ENCODE results near the gene CD44. TPM values are rescaled to one million over a fixed set of nuclear protein-coding genes. Genes with fewer than 3 reads are reported as not detected.
A peak's percentile ranks its signal among the peaks of the same experiment; 100 is the strongest.

CD44 gene
- polyA plus RNA-seq, 3 donors from 2014 or later: 213 to 247 (median 216) TPM

GRCh38 chr11:35116762-35117640 is 22.0 kb upstream of the CD44 start:
- no peak overlapping the region for H3K27ac Mint-ChIP-seq
- no peak overlapping the region for H3K4me3 Mint-ChIP-seq
- no peak for DNase-seq
- no peaks in the 10 kb centered on the region for H3K36me3 Mint-ChIP-seq
- H3K27me3 Mint-ChIP-seq (ENCODE audit: low read depth in 3 of 3): peaks cover 2 to 11% (median 2%) of the 10 kb centered on the region in 3 donors
- peaks cover 4 to 10% of the 10 kb centered on the region in 2 donors for H3K4me1 Mint-ChIP-seq
- H3K9me3 Mint-ChIP-seq: peaks cover 0 to 2% (median 0%) of the 10 kb centered on the region in 6 donors

DNA sequence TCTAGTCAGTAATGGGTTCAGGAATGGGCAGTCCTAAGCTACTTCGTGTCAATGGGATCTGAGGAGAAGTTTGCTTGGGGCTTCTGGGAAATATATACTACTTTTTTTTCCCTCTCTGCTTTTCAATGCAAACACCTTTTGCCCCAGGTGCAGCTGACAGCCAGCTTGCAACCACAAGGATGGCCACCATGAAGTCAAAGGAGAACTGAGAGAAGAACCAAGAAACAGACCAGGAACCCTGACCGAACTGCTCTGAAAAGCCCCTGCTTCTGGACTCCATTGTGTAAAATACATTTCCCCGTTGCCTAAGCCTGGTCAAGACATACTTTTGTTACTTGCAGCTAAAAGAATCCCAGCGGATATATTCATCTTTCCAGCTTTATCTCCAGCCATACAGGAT is 20.1 kb upstream of the CD44 start:
- DNase-seq: no peak
- H3K36me3 Mint-ChIP-seq: no peaks in the 10 kb centered on the region
- H3K9me3 Mint-ChIP-seq: peaks cover 0 to 2% (median 0%) of the 10 kb centered on the region in 6 donors
- peaks cover 18 to 25% of the 10 kb centered on the region in 2 donors for H3K4me1 Mint-ChIP-seq
- no peak overlapping the region for H3K4me3 Mint-ChIP-seq
- H3K27me3 Mint-ChIP-seq (ENCODE audit: low read depth in 3 of 3): peaks cover 2 to 11% (median 2%) of the 10 kb centered on the region in 3 donors
- no peak overlapping the region for H3K27ac Mint-ChIP-seq

DNA sequence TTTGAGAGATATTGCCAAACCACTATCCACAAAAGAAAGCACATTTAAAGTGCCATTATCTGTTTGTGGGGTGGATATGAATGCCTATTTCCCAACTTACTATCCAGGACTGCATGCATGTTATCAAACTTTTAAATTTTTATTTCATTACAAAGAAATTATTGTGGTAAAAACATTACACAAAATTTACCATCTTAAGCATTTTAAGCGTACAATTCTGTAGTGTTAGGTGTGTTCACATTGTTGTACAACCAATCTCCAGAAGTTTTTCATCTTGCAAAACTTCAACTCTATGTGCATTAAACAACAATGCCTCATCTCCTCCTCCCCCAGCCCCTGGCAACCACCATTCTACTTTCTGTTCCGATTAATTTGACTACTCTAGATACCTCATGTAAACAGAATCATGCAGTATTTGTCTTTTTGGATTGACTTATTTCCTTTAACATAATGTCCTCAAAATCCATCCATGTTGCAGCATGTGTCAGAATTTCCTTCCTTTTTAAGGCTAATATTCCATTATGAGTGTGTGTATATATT is 17.6 kb upstream of the CD44 start:
- no peak overlapping the region for H3K4me3 Mint-ChIP-seq
- peaks cover 0 to under 1% (median 0%) of the 10 kb centered on the region in 3 donors for H3K36me3 Mint-ChIP-seq
- H3K27me3 Mint-ChIP-seq (ENCODE audit: low read depth in 3 of 3): peaks cover 2 to 13% (median 5%) of the 10 kb centered on the region in 3 donors
- peaks cover 18 to 25% of the 10 kb centered on the region in 2 donors for H3K4me1 Mint-ChIP-seq
- DNase-seq: no peak
- peak overlapping the region in 1 of 6 donors; percentile 22 for H3K27ac Mint-ChIP-seq
- peaks cover 0 to 2% (median 0%) of the 10 kb centered on the region in 6 donors for H3K9me3 Mint-ChIP-seq

- Mint-ChIP-seq H3K27ac (peak overlapping the region in 5 of 6 donors; percentile 23 to 89 (median 56)), H3K4me1 (peaks cover 18 to 25% of the 10 kb centered on the region in 2 donors), H3K27me3 (ENCODE audit: low read depth in 3 of 3) (peaks cover 2 to 15% (median 5%) of the 10 kb centered on the region in 3 donors), H3K4me3 (peak overlapping the region; percentile 3 to 60 (median 42)), H3K36me3 (peaks cover 0 to 6% (median 0%) of the 10 kb centered on the region in 3 donors), H3K9me3 (peaks cover 0 to 2% (median 0%) of the 10 kb centered on the region in 6 donors)
- peak in 2 of 3 donors; percentile 37 to 55 for DNase-seq
These were observed 16.7 kb upstream of the CD44 start for GRCh38 chr11:35122308-35122707.

DNA sequence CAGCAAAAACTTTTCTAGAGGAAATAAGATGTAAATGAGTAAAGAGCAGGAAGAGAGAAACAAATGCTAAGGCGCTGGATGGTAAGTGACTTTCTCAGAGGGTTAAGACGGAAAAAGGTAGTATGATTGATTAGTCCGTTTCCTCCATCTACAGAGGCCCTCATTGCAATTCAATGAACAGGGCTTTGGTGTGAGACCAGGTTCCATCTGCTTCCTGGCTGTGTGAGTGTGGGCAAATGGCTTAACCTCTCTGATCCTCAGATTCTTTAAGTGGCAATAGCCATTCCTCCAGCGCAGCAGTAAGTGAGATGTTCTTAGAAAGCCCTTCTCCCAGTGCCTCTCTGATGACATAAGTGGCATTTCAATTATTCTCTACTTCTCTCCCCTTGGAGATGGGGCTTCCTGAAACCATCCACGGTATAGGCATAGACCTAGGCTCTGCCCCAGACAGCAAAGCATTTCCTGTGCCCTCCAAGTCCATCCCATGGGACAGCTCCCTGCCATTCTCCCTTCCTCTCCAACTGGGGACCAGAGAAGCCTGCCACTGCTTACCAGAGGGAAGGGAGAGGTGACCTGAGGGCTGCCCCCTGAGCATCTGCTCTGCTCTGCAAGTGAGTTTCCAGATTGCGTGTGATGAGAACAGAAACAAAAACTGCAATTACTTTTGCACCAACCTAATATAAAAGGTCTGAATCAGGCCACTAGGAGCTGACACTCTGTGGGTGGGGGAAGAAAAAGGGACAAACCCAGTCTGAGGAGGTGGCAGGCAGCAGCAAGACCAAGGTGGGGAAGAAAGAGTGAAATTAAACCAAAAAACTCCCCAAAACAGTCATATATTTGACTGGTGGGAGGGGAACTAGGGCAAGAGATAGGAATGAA is 12.7 kb upstream of the CD44 start:
- DNase-seq: no peak
- Mint-ChIP-seq H3K4me1 (peaks cover 18 to 26% of the 10 kb centered on the region in 2 donors), H3K9me3 (no peaks in the 10 kb centered on the region), H3K4me3 (no peak overlapping the region), H3K27me3 (ENCODE audit: low read depth in 3 of 3) (peaks cover 0 to 8% (median 3%) of the 10 kb centered on the region in 3 donors), H3K27ac (peak overlapping the region in 2 of 6 donors; percentile 51 to 69), H3K36me3 (peaks cover 0 to 6% (median 0%) of the 10 kb centered on the region in 3 donors)

DNA sequence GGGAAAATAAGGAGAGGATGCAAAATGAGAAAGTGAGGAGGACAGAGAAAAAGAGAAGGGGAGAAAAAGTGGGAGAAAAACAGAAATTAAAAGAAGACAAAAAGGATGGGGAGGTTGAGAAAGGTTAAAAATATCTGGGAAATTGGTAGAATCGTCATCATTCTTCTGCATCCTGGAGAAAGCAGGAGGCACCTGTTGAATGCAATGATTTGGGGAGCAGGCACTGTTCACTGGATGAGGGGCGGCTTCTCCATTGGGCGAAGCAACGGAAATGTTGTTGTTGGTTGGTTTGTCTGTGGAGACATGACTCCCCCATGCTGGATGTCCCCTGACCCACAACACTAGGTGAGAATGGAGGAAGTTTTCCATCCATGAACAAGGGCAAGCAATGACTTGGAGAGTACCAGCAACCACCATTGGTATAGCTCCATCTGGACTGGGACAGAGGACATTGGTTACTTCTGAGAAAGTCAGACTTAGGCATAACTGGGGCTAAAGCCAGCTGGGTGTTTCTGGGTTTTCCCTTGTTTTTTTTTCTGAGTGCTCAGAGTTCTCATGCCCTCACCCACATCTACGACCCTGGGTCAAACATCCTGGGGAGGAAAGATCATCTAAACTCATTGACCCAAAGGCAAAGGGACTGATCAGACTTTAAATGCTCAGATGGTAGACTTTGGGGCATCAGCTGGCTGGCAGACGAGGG is 11.9 kb upstream of the CD44 start:
- Mint-ChIP-seq H3K27me3 (ENCODE audit: low read depth in 3 of 3) (peaks cover 0 to 8% (median 3%) of the 10 kb centered on the region in 3 donors), H3K9me3 (no peaks in the 10 kb centered on the region), H3K36me3 (peaks cover 0 to 6% (median 0%) of the 10 kb centered on the region in 3 donors), H3K4me1 (peaks cover 19 to 26% of the 10 kb centered on the region in 2 donors), H3K27ac (peak overlapping the region in 1 of 6 donors; percentile 51), H3K4me3 (no peak overlapping the region)
- DNase-seq: no peak

DNA sequence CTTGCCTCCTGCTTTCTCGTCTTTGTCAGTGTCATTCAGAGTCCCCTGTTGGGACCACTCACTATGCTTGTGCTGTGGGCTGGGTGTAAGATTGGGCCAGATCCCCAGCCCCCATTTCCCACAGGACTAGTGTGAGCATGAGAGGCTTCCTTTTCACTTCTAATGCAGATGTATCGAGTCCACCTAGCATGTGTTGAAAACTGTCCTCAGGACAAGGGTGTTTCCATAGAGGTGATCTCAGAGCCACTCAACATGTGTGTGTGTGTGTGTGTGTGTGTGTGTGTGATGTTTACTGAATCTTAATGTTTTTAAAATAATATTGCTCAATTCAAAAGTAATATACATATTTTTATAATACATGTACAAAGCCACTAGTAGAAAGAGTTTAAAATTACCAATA is 11.4 kb upstream of the CD44 start:
- peaks cover 0 to 8% (median 3%) of the 10 kb centered on the region in 3 donors for H3K27me3 Mint-ChIP-seq (ENCODE audit: low read depth in 3 of 3)
- H3K36me3 Mint-ChIP-seq: peaks cover 0 to 6% (median 0%) of the 10 kb centered on the region in 3 donors
- no peak overlapping the region for H3K4me3 Mint-ChIP-seq
- H3K9me3 Mint-ChIP-seq: no peaks in the 10 kb centered on the region
- no peak for DNase-seq
- H3K4me1 Mint-ChIP-seq: peaks cover 14 to 24% of the 10 kb centered on the region in 2 donors
- no peak overlapping the region for H3K27ac Mint-ChIP-seq

DNA sequence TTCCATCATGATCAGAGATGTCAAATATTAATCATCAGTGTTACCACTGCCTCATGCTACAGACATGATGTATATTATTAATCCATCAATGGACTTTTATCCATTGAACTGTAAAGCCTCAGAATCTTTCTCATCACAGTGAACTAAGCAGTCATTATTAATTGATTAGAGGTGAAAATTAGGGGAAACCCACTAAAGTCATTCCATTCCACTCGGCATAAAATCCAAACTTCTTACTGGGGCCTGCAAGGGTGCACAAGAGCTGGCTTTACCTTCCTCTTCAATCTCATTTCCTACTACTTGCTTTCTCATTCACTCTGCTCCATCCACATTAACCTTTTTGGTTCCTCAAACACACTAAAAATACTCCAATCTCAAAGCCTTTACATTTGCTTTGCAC is 7.9 kb upstream of the CD44 start:
- Mint-ChIP-seq H3K27ac (peak overlapping the region in 1 of 6 donors; percentile 9), H3K9me3 (no peaks in the 10 kb centered on the region), H3K27me3 (ENCODE audit: low read depth in 3 of 3) (peaks cover 0 to 7% (median 0%) of the 10 kb centered on the region in 3 donors), H3K4me1 (peaks cover 12 to 21% of the 10 kb centered on the region in 2 donors), H3K4me3 (no peak overlapping the region), H3K36me3 (peaks cover 0 to 6% (median 0%) of the 10 kb centered on the region in 3 donors)
- no peak for DNase-seq

DNA sequence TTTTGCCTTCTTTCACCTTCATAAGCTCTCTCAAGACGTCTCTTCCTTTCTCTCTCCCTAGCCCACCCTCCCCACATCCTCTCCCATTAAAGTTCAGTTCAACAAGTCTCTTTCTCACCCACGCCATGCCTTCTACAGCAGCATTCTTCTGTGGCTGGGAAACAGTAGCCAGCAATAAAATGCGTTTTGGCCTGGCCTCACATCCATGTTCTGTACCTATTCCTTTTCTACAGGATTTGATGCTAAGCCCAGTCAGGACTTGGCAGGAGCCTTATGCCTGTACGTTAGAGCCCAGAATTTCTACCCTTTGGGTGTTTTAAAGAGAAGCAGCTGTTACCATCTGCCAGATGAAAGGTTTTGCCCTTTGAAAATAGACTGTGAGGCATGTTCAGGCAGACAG is 7.1 kb upstream of the CD44 start:
- Mint-ChIP-seq H3K36me3 (peaks cover 0 to under 1% (median 0%) of the 10 kb centered on the region in 3 donors), H3K4me1 (peaks cover 12 to 21% of the 10 kb centered on the region in 2 donors), H3K27me3 (ENCODE audit: low read depth in 3 of 3) (peaks cover 0 to 8% (median 0%) of the 10 kb centered on the region in 3 donors), H3K27ac (no peak overlapping the region), H3K9me3 (no peaks in the 10 kb centered on the region), H3K4me3 (no peak overlapping the region)
- no peak for DNase-seq

DNA sequence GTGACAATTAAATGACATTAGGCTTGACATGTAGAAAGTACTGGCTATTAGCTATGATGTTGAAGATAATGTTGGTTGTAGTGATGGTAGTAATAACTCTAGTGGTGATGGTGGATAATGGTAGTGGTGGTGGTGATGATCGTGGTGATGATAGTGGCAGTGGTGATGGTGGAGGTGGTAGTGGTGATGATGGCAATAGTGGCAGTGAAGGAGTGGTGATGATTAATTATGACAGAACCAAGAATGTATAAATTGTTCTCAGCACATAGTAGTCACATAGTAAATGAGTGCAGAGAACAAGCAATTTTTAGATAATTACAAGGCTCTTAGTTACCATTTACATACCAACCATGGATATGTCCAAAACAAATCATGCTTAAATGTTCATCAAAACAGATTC is 5.3 kb upstream of the CD44 start:
- H3K36me3 Mint-ChIP-seq: no peaks in the 10 kb centered on the region
- no peak for DNase-seq
- no peaks in the 10 kb centered on the region for H3K9me3 Mint-ChIP-seq
- no peak overlapping the region for H3K27ac Mint-ChIP-seq
- H3K4me3 Mint-ChIP-seq: no peak overlapping the region
- H3K4me1 Mint-ChIP-seq: peaks cover 21 to 36% of the 10 kb centered on the region in 2 donors
- H3K27me3 Mint-ChIP-seq (ENCODE audit: low read depth in 3 of 3): peaks cover 0 to 9% (median 2%) of the 10 kb centered on the region in 3 donors

DNA sequence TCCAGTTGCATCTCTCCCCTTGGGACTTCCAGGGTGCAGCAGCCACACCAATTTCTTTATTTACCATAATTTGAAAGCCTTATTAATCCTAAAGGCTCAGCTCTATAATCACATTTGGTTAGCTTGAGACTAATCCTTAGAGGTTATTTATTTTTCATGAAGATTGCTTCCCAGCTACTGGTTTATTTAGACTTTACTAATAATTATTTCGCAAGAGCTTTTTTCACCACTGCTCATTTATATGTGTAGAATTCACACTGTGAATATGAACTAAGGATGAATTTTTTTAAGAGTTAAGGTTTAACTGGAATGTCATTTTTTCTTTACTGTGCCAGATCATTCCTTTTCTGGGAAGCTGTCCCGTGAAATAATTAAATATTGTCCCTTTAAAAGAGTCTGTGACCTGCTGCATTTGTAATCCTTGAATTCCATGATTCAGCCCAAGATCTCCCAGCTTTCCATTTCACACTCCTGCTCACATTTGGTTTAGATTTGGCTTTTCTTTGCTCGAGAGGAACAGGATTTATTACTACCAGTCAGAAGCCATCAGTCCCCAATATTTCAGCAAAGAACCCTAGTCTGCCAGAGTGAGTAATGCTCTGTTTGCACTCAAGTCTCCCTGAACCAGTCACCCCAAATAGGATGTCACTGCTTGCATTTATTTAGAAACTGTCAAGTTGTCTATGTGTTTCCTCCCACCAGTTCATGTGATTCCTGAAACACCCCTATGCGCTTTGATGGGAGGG is 4.4 kb upstream of the CD44 start:
- DNase-seq: no peak
- peaks cover 29 to 40% of the 10 kb centered on the region in 2 donors for H3K4me1 Mint-ChIP-seq
- H3K36me3 Mint-ChIP-seq: no peaks in the 10 kb centered on the region
- peaks cover 0 to 17% (median 8%) of the 10 kb centered on the region in 3 donors for H3K27me3 Mint-ChIP-seq (ENCODE audit: low read depth in 3 of 3)
- H3K4me3 Mint-ChIP-seq: no peak overlapping the region
- H3K9me3 Mint-ChIP-seq: no peaks in the 10 kb centered on the region
- H3K27ac Mint-ChIP-seq: no peak overlapping the region

DNA sequence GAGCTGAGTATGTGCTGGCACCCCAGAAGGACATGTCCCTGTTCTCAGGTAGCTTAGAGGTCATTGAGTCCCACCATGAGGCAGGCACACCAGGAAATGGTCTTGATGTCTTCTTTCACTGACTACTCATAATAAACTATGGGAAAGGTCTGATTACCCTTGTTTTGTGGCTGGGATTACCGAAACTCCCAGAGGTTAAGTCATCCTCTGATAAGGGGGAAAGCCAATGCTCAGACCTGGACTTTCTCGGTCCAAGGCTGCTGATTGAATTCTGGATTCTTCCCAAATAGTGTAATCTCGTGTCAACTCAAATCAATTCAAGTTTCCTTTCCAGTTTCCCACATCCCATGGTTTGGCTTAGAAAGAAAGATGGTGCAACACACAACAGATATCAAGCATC is 3.7 kb upstream of the CD44 start:
- Mint-ChIP-seq H3K9me3 (no peaks in the 10 kb centered on the region), H3K36me3 (no peaks in the 10 kb centered on the region), H3K27me3 (ENCODE audit: low read depth in 3 of 3) (peaks cover 0 to 17% (median 13%) of the 10 kb centered on the region in 3 donors), H3K27ac (no peak overlapping the region), H3K4me1 (peaks cover 35 to 46% of the 10 kb centered on the region in 2 donors), H3K4me3 (no peak overlapping the region)
- DNase-seq: no peak

All from immature natural killer cell (primary cell).